ENCODE data around the gene TMEM19.

The TMEM19 gene

DNA sequence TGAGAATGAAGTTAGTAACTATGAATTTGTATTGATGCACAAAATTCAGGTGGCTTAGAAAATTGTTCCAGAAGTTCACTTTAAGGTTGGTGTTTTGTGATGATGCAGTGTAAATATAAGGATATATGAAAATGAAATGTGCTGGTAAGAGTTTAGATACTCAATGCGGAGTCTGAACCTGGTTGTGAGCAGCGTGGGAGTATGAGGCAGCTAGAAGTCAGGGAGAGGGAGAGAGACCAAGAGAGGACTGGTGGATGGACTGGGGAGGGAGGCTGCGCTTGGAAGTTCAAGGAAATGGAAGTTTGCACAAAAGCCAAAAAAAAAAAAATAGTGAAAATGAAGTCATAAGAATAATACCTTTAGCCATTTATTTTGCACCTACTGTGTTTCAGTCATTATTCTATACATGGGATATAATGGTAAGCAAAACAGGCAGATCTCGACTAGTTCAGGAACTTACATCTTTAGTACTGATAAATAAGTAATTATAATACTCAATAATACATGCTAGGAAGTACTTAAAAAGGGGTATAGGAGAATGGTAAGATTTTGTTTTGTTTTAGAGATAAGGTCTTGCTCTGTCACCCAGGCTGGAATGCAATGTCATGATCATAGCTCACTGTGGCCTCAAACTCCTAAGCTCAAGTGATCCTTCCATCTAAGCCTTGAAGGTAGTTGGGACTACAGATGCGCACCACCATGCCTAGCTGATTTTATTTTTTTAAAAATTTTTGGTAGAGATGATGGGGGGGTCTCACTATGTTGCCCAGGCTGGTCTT is 58.8 kb downstream of the TMEM19 start (continued):
- TF ChIP-seq, protein P1, sequence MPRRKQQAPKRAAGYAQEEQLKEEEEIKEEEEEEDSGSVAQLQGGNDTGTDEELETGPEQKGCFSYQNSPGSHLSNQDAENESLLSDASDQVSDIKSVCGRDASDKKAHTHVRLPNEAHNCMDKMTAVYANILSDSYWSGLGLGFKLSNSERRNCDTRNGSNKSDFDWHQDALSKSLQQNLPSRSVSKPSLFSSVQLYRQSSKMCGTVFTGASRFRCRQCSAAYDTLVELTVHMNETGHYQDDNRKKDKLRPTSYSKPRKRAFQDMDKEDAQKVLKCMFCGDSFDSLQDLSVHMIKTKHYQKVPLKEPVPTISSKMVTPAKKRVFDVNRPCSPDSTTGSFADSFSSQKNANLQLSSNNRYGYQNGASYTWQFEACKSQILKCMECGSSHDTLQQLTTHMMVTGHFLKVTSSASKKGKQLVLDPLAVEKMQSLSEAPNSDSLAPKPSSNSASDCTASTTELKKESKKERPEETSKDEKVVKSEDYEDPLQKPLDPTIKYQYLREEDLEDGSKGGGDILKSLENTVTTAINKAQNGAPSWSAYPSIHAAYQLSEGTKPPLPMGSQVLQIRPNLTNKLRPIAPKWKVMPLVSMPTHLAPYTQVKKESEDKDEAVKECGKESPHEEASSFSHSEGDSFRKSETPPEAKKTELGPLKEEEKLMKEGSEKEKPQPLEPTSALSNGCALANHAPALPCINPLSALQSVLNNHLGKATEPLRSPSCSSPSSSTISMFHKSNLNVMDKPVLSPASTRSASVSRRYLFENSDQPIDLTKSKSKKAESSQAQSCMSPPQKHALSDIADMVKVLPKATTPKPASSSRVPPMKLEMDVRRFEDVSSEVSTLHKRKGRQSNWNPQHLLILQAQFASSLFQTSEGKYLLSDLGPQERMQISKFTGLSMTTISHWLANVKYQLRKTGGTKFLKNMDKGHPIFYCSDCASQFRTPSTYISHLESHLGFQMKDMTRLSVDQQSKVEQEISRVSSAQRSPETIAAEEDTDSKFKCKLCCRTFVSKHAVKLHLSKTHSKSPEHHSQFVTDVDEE (CRISPR knock-in tag; IDR thresholded peaks at IDR 0.05), result no peak
- TF ChIP-seq, protein P2, sequence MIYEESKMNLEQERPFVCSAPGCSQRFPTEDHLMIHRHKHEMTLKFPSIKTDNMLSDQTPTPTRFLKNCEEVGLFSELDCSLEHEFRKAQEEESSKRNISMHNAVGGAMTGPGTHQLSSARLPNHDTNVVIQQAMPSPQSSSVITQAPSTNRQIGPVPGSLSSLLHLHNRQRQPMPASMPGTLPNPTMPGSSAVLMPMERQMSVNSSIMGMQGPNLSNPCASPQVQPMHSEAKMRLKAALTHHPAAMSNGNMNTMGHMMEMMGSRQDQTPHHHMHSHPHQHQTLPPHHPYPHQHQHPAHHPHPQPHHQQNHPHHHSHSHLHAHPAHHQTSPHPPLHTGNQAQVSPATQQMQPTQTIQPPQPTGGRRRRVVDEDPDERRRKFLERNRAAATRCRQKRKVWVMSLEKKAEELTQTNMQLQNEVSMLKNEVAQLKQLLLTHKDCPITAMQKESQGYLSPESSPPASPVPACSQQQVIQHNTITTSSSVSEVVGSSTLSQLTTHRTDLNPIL (CRISPR knock-in tag; IDR thresholded peaks at IDR 0.05; ENCODE audit: low read depth), result no peak
- no peak for TF ChIP-seq TCF4 (CRISPR knock-in tag; IDR thresholded peaks at IDR 0.05; ENCODE audit: borderline replicate concordance)
- no peak for TF ChIP-seq ZNF8 (CRISPR knock-in tag; IDR thresholded peaks at IDR 0.05)
- no peak for TF ChIP-seq ISL1 (CRISPR knock-in tag; IDR thresholded peaks at IDR 0.05)
- TF ChIP-seq, protein P3, sequence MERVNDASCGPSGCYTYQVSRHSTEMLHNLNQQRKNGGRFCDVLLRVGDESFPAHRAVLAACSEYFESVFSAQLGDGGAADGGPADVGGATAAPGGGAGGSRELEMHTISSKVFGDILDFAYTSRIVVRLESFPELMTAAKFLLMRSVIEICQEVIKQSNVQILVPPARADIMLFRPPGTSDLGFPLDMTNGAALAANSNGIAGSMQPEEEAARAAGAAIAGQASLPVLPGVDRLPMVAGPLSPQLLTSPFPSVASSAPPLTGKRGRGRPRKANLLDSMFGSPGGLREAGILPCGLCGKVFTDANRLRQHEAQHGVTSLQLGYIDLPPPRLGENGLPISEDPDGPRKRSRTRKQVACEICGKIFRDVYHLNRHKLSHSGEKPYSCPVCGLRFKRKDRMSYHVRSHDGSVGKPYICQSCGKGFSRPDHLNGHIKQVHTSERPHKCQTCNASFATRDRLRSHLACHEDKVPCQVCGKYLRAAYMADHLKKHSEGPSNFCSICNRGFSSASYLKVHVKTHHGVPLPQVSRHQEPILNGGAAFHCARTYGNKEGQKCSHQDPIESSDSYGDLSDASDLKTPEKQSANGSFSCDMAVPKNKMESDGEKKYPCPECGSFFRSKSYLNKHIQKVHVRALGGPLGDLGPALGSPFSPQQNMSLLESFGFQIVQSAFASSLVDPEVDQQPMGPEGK (CRISPR knock-in tag; IDR thresholded peaks at IDR 0.05; ENCODE audit: borderline replicate concordance), result no peak

DNA sequence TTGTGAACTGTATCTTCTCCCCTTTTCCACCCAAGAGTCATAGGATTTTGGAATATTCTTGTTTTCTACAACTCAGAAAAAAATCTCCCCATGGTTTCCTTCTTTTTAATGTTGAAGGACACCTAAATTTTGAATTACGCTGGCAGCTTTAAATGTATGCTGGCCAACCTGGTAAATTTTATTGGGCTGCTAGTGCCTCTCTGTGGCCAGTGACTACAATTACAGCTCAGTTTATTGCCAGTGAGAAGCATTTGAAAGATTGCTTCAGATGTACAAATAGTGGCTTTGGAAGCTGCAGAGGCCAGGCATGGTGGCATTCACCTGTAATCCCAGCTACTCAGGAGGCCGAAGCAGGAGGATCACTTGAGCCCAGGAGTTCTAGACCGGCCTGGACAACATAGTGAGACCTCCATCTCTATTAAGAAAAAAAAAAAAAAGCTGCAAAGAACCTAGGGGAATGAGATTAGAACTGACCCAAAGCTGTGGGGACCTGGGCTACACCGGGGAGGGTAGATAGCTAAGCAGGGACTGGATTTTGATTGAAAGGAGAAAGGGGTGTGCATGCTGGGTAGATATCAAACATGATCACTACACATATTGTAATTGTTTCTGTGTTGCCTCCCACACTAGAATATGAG is 61.2 kb downstream of the TMEM19 start:
- ATAC-seq, result peak; percentile 96
- TF ChIP-seq ZNF70 (CRISPR knock-in tag; IDR thresholded peaks at IDR 0.05), result no peak
- no peak for TF ChIP-seq ISL1 (CRISPR knock-in tag; IDR thresholded peaks at IDR 0.05)
- TF ChIP-seq, protein P2 (CRISPR knock-in tag; IDR thresholded peaks at IDR 0.05; ENCODE audit: low read depth), result no peak
- no peak for TF ChIP-seq ZNF8 (CRISPR knock-in tag; IDR thresholded peaks at IDR 0.05)
- TF ChIP-seq, protein P1 (CRISPR knock-in tag; IDR thresholded peaks at IDR 0.05), result no peak

DNA sequence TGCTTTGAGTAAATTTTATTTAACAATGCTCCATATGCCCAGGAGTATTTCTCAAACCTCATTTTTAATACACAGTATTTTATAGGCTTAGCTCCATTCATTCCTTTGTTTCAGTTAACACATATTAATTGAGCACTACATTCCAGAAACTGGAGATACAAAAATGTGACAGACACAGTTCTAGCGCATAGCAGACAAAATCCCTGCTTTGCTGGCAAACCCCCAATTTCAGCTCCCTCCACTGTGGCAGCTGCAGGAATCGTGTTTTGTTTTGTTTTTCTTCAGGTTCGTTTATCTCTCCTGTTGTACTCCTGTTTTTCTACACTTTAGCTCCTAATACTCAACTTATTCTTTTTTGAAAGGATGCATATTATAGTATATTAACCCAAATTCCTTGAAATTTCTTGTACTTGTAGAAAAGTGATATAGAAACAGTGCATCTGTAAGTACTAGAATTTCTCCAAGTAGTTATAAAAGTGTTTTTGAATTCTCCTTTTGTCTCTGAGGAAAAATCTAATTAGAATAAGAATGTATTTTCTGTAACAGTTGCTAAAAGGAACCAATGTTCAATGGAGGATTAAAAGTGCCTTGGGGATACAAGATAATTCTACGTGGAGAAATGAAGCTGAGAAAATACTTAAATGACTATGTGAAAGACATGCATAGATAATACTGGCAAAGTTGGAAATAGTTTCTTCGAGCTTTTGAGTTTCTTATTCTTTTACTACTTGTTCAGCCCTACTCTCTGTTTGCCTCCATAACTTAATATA is 62.4 kb downstream of the TMEM19 start:
- no peak for ATAC-seq
- TF ChIP-seq ZNF8 (CRISPR knock-in tag; IDR thresholded peaks at IDR 0.05) (no peak), PPARA (CRISPR knock-in tag; IDR thresholded peaks at IDR 0.05; ENCODE audit: borderline replicate concordance) (no peak), ZC3H10 (CRISPR knock-in tag; IDR thresholded peaks at IDR 0.05) (no peak), ISL1 (CRISPR knock-in tag; IDR thresholded peaks at IDR 0.05) (no peak), SNAI2 (CRISPR knock-in tag; IDR thresholded peaks at IDR 0.05) (no peak), BACH2 (CRISPR knock-in tag; IDR thresholded peaks at IDR 0.05; ENCODE audit: borderline replicate concordance) (no peak), ARNTL (CRISPR knock-in tag; IDR thresholded peaks at IDR 0.05; ENCODE audit: borderline replicate concordance, low read depth) (no peak), OSR1 (CRISPR knock-in tag; IDR thresholded peaks at IDR 0.05) (no peak)
- TF ChIP-seq, protein P4, sequence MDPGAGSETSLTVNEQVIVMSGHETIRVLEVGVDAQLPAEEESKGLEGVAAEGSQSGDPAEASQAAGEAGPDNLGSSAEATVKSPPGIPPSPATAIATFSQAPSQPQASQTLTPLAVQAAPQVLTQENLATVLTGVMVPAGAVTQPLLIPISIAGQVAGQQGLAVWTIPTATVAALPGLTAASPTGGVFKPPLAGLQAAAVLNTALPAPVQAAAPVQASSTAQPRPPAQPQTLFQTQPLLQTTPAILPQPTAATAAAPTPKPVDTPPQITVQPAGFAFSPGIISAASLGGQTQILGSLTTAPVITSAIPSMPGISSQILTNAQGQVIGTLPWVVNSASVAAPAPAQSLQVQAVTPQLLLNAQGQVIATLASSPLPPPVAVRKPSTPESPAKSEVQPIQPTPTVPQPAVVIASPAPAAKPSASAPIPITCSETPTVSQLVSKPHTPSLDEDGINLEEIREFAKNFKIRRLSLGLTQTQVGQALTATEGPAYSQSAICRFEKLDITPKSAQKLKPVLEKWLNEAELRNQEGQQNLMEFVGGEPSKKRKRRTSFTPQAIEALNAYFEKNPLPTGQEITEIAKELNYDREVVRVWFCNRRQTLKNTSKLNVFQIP (CRISPR knock-in tag; IDR thresholded peaks at IDR 0.05; ENCODE audit: borderline replicate concordance, low read depth), result no peak
- TF ChIP-seq, protein P2 (CRISPR knock-in tag; IDR thresholded peaks at IDR 0.05; ENCODE audit: low read depth), result no peak
- TF ChIP-seq, protein P5, sequence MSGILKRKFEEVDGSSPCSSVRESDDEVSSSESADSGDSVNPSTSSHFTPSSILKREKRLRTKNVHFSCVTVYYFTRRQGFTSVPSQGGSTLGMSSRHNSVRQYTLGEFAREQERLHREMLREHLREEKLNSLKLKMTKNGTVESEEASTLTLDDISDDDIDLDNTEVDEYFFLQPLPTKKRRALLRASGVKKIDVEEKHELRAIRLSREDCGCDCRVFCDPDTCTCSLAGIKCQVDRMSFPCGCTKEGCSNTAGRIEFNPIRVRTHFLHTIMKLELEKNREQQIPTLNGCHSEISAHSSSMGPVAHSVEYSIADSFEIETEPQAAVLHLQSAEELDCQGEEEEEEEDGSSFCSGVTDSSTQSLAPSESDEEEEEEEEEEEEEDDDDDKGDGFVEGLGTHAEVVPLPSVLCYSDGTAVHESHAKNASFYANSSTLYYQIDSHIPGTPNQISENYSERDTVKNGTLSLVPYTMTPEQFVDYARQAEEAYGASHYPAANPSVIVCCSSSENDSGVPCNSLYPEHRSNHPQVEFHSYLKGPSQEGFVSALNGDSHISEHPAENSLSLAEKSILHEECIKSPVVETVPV (CRISPR knock-in tag; IDR thresholded peaks at IDR 0.05), result no peak
- TF ChIP-seq, protein P3 (CRISPR knock-in tag; IDR thresholded peaks at IDR 0.05; ENCODE audit: borderline replicate concordance), result no peak
